HEK293 (cell line): ENCODE data around the gene TNIK.
A peak's percentile ranks its signal among the peaks of the same experiment; 100 is the strongest.

Experiments used
- CTCF ChIA-PET: fragments of 350-600 bp; formaldehyde crosslinking; extraction: SDS; loops from one replicate; lab custom pipeline; 2021; ENCODE audit warnings: antibody characterized with exemption; lab: Yijun Ruan, JAX
- POLR2A ChIA-PET: fragments of 300-600 bp; formaldehyde crosslinking; extraction: SDS; loops from one replicate; lab custom pipeline; 2020; ENCODE audit warnings: antibody characterized with exemption, inconsistent platforms; lab: Yijun Ruan, JAX
- H3K27ac ChIP-seq: fragments of 200-500 bp; sonication (Bioruptor generic); 2 replicates; pipeline ENCODE4 v1.5.1; 2014; ENCODE audit warnings: low read depth, low read length, control low read depth, inconsistent platforms; ENCODE audit errors: extremely low read depth
- H3K36me3 ChIP-seq, 2 experiments: fragments of 200-500 bp in 1 of 2; sonication (Bioruptor generic) in 1 of 2; 1 replicate in 1 of 2; 2 replicates in 1 of 2; pipeline ENCODE4 v1.5.1; 2014 to 2017; ENCODE audit warnings: inconsistent platforms in 2 of 2, low read length in 2 of 2; ENCODE audit not compliant: control insufficient read depth in 2 of 2, insufficient read depth in 1 of 2
- H3K4me1 ChIP-seq: fragments of 200-500 bp; sonication (Bioruptor generic); 2 replicates; pipeline ENCODE4 v1.5.1; 2014; ENCODE audit warnings: mild to moderate bottlenecking, low read length, inconsistent platforms; ENCODE audit not compliant: control insufficient read depth, insufficient read depth
- H3K4me3 ChIP-seq: 2 replicates; pipeline ENCODE4 v1.5.1; 2011; ENCODE audit warnings: low read depth, mild to moderate bottlenecking, control low read depth, low read length, moderate library complexity
- H3K9me3 ChIP-seq: fragments of 200-500 bp; sonication (Bioruptor generic); 2 replicates; pipeline ENCODE4 v1.5.1; 2014; ENCODE audit warnings: low read depth, low read length, inconsistent platforms; ENCODE audit not compliant: control insufficient read depth, insufficient read depth
- HIC1 ChIP-seq: fragments of 450-650 bp; formaldehyde crosslinking; IDR thresholded peaks from 2 replicates; pipeline ENCODE4 v1.5.1; 2016; ENCODE audit warnings: missing biosample characterization, missing genetic modification characterization
- PRDM6 ChIP-seq: fragments of 450-650 bp; formaldehyde crosslinking; IDR thresholded peaks from 2 replicates; pipeline ENCODE4 v1.5.1; 2017; ENCODE audit warnings: missing biosample characterization, missing genetic modification characterization
- RBAK ChIP-seq: fragments of 450-650 bp; formaldehyde crosslinking; IDR thresholded peaks from 2 replicates; pipeline ENCODE4 v1.5.1; 2016; ENCODE audit warnings: missing biosample characterization, missing genetic modification characterization
- SP7 ChIP-seq: fragments of 450-650 bp; formaldehyde crosslinking; IDR thresholded peaks from 2 replicates; pipeline ENCODE4 v1.5.1; 2016; ENCODE audit warnings: missing biosample characterization, missing genetic modification characterization
- ZBTB49 ChIP-seq: fragments of 450-650 bp; formaldehyde crosslinking; IDR thresholded peaks from 2 replicates; pipeline ENCODE4 v1.5.1; 2016; ENCODE audit warnings: missing biosample characterization, missing genetic modification characterization, low read depth
- ZFP41 ChIP-seq: fragments of 450-650 bp; formaldehyde crosslinking; IDR thresholded peaks from 2 replicates; pipeline ENCODE4 v1.5.1; 2016; ENCODE audit warnings: missing biosample characterization, missing genetic modification characterization, borderline replicate concordance
- ZNF148 ChIP-seq: fragments of 450-650 bp; formaldehyde crosslinking; IDR thresholded peaks from 2 replicates; pipeline ENCODE4 v1.5.0; 2017; ENCODE audit warnings: missing biosample characterization, missing genetic modification characterization, borderline replicate concordance
- ZNF19 ChIP-seq: fragments of 450-650 bp; formaldehyde crosslinking; IDR thresholded peaks from 2 replicates; pipeline ENCODE4; 2016; ENCODE audit warnings: missing biosample characterization, missing genetic modification characterization, low read depth
- ZNF24 ChIP-seq: fragments of 450-650 bp; formaldehyde crosslinking; IDR thresholded peaks from 2 replicates; pipeline ENCODE4 v1.5.1; 2016; ENCODE audit warnings: missing biosample characterization, missing genetic modification characterization
- ZNF274 ChIP-seq, 2 experiments: fragments of 200-500 bp in 1 of 2; fragments of 450-650 bp in 1 of 2; sonication (Bioruptor generic) in 1 of 2; formaldehyde crosslinking in 1 of 2; IDR thresholded peaks; 2 replicates each; pipeline versions ENCODE4 v1.5.1 to v1.6.1; 2014 to 2016; ENCODE audit warnings: borderline replicate concordance in 1 of 2, inconsistent platforms in 1 of 2, low read length in 1 of 2, missing biosample characterization in 1 of 2, missing genetic modification characterization in 1 of 2
- ZNF621 ChIP-seq: fragments of 450-650 bp; formaldehyde crosslinking; IDR thresholded peaks from 2 replicates; pipeline ENCODE4 v1.5.1; 2017; ENCODE audit warnings: missing biosample characterization, missing genetic modification characterization
- ZNF677 ChIP-seq: fragments of 450-650 bp; IDR thresholded peaks from 2 replicates; pipeline ENCODE4 v1.5.0; 2018; ENCODE audit warnings: missing biosample characterization, mild to moderate bottlenecking, missing genetic modification characterization, moderate library complexity
- ZXDB ChIP-seq: fragments of 450-650 bp; formaldehyde crosslinking; IDR thresholded peaks from 2 replicates; pipeline ENCODE4 v1.5.1; 2016; ENCODE audit warnings: missing biosample characterization, missing genetic modification characterization

Gene TNIK

GRCh38 chr3:171365489-171365888 is 94.7 kb downstream of the TNIK start (continued):
- TF ChIP-seq HIC1 (tag by site-specific recombination) (no peak), ZNF621 (no peak), ZNF148 (tag by site-specific recombination) (no peak), ZNF677 (no peak), ZXDB (no peak), SP7 (tag by site-specific recombination) (no peak), ZNF24 (tag by site-specific recombination) (no peak), ZNF19 (tag by site-specific recombination) (no peak)

- ChIA-PET POLR2A (no interaction called here), CTCF (interaction anchor here (0.7 kb wide), 1 partner anchor 259 kb away, joined by 3 read pairs; no protein-coding TSS in a partner anchor)
- H3K36me3 ChIP-seq = no peaks in the 10 kb centered on the region
- TF ChIP-seq ZFP41 (no peak), ZBTB49 (tag by site-specific recombination) (no peak)
- TF ChIP-seq, all 188 proteins: peak for 0
- H3K4me3 ChIP-seq = no peak overlapping the region
- H3K9me3 ChIP-seq = no peaks in the 10 kb centered on the region
- H3K4me1 ChIP-seq = no peaks in the 10 kb centered on the region; the same call in 1 of the 2 replicates
- H3K27ac ChIP-seq = no peak overlapping the region
Measured at GRCh38 chr3:171364500-171364899, 95.7 kb downstream of the TNIK start.

- Histone ChIP-seq H3K9me3 (no peaks in the 10 kb centered on the region), H3K36me3 (no peaks in the 10 kb centered on the region), H3K27ac (no peak overlapping the region), H3K4me1 (no peaks in the 10 kb centered on the region; the same call in 1 of the 2 replicates), H3K4me3 (no peak overlapping the region)
- TF ChIP-seq RBAK (tag by site-specific recombination) = no peak
- TF ChIP-seq ZNF274 (IDR thresholded peaks at IDR 0.05; ENCODE audit: low read length) = no peak
- TF ChIP-seq ZNF274 (tag by site-specific recombination; IDR thresholded peaks at IDR 0.05; ENCODE audit: borderline replicate concordance) = no peak
- peak; percentile 13; the same call in 1 of the 2 replicates for TF ChIP-seq PRDM6 (tag by site-specific recombination)
- POLR2A ChIA-PET = no interaction called here
- CTCF ChIA-PET = no interaction called here
Measured at GRCh38 chr3:171363202-171363601, 97.0 kb downstream of the TNIK start.
